KBM-7 (cell line): ENCODE results near the gene STARD13.
"Not testable (repeated sequence)": the region's sequence is repeated elsewhere in the genome, so short reads cannot be mapped to it uniquely, and the experiment has no call there.

Experiments
- DNase-seq: peaks from one replicate; pipeline ENCODE4 v3.0.0-alpha.2; 2015
- in situ Hi-C: fragments of 300-500 bp; cut with MboI; formaldehyde crosslinking; loops from 2 replicates; pipeline ENCODE4 v1.14.3; 2020; ENCODE audit warnings: low sequenced_read_pairs, low pct_unique_long_range_greater_than_20kb, mixed read lengths

The STARD13 gene

DNA sequence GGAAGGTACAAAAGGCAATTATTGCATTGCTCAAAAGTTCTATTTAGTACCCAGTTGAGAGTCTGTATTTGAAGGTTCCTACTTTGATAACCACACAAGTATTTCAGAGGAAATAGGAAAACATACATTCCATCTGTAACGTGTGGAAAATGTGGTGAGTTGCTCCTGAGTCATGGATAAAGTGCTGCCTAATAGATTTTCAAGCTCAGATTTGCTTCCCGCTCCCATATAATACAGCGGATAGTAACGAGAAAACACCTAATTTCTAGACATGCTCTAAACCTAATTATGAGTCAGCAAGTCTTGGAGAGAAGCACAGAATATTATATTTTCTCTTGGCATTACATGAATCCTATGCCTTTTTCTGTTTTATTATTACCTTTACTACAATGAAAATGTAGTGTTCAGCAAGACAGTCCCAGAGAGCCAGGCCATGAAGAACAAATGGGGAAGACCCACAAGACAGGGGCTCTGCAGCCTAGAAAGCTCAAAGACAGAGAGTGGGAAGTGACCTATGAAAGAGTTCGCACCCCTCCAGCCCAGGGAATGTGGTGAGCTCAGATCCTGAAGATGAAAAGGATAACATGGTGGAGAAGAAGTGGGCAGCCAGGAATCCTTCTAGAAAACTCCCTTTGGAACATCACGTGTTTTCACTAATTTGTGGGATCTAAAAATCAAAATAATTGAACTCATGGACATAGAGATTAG, 116.1 kb downstream of the STARD13 start:
- in situ Hi-C loops = no loop called here
- no peak for DNase-seq

DNA sequence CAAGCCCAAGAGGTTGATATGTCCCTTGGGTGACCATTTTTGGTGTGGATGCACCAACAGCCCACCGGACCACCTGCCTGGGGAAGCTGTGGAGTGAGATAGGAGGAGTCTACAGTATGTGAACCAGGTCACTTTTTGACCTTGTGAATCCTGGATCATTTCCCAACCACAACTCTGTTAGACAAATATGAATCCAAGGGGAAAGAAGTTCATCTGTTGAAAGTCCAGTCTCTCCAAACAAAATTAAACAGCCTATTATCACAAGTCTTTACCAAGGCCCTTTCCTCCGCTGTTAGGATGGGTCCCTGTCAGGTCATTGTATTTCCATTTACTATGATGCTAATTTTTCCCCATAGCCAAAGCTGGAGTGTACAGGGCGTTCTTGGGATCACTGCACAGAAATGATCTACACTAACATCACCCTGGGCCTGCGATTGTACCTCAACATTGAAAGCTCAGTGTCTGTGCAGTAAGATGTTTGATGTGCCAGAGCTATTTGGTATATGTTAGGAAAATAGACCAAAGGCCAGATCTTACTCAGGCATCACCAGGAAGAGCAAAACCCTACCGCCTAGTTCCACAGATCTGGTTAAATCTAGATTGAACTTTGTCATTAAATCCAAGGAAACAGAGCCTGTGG, 117.1 kb downstream of the STARD13 start:
- DNase-seq = no peak
- in situ Hi-C loops = no loop called here

DNA sequence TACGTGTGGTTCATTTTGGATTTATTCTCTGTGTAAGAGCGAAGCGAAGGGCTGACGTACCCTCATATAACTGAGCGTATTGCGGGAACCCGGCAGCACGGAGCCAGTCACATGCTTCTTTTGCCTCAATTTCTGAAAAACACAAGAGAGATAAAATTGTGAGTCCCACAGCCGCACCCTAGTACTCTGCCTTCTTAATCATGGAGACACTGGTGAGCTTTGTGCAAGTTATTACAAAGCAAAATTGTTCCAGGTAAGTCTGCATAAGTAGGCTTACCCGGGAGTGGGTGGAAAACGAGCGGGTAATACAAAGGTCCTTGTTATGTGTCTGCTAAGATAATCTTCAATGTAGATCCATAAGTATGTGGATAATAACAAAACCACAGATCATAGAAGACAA, 118.1 kb downstream of the STARD13 start:
- no peak for DNase-seq
- in situ Hi-C loops = no loop called here

DNA sequence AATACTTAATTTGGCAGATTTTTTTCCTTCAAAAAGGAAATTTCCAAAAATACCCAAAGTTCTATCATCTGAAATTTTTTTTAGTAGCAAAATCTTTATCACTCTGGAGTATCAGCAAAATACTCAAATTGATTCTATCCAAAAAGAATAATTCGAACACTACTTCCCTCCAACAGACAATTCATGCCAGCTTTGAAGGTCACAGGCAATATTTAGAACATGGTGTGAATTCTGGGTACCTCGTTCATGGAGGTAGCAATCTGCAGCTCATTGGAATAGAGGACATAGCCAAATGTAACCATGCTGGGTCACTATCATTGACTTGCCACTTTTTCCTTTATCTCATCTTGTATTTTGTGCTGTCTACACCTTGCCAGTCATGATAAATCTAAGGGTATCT, 119.8 kb downstream of the STARD13 start:
- in situ Hi-C loops = no loop called here
- no peak for DNase-seq

DNA sequence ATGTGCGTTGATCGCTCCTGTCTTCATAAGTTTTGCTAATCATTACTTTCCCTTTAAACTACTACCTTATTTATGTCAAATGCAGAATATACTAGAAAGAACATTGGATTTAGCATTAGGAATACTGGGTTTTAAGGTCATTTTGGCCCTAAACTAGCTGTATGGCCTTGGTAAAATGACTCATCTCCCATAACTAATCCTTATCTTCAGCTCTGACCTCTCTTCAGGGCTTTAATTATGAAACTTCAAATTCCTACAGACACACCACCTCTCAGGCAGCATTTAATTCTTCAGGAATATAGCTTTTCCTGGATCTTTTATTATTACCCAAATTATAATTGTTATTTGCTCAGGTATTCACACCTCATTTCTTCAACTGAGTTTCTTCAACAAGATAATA, 121.2 kb downstream of the STARD13 start:
- in situ Hi-C loops = no loop called here
- no peak for DNase-seq

DNA sequence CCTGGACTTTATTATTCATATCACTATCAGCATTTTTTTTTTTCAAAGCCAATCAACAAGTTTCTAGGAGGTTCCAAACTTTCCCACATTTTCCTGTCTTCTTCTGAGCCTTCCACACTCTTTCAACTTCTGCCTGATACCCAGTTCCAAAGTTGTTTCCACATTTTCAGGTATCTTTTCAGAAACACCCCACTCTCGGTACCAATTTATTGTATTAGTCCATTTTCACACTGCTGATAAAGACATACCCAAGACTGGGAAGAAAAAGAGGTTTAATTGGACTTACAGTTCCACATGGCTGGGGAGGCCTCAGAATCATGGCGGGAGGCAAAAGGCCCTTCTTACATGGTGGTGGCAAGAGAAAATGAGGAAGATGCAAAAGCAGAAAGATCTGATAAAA, 122.8 kb downstream of the STARD13 start:
- DNase-seq, in situ Hi-C loops: not testable (repeated sequence)

DNA sequence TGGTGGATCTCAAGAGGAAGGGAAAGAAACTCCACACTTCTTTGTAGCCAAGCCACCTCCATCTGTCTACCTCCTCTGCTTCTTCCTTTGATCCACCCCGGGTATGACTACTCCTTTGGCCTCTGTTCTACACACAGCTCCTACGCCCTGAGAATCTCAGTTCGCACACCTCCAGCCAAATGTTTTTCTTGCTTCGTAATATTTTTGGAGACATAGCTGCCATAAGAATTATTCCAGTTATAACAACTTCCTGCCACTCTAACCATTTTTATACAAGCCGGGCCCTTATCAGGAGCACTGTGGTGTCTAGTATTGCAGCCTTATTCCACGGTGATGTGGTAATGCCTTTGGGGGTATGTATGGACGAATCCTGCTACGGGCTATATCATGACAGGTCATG, 126.7 kb downstream of the STARD13 start:
- in situ Hi-C loops = no loop called here
- DNase-seq = no peak

DNA sequence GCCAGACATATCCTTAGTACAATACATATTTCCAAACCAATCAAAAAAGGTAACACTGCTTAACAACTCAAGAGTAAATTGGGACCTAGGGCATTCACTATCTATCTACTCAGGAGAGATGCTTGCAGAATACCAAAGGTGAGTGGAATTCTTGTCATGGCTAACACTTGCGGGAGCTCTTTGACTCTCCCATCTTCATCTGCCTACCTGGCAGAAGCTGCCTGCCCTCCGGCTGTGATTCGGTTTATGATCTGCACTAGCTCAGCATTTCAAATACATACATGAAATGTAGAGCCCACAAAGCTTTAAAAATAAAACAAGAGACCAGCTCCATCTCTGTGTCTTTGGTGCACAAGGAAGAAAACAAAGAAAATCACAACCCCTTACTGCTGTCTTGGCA, 127.3 kb downstream of the STARD13 start:
- no peak for DNase-seq
- in situ Hi-C loops = no loop called here

DNA sequence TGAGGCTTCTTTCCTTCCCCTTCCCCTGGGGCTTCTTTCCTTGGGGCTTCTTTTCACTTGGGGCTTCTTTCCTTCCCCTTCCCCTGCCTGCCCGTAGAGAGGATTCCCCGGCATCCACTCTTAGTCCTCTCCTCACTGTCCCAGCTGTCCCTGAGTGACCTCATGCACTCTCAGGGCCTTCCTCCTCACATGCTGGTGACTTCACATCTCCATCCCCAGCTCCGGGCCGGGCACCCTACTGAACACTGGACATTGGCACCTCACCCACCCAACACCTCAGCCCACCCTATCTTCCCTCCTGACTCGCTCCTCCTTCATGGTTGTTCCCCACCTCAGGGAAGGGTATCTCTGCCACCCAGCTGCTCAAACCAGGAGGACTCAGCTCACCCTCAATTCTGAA, 130.6 kb downstream of the STARD13 start:
- DNase-seq = no peak
- in situ Hi-C loops = no loop called here

DNA sequence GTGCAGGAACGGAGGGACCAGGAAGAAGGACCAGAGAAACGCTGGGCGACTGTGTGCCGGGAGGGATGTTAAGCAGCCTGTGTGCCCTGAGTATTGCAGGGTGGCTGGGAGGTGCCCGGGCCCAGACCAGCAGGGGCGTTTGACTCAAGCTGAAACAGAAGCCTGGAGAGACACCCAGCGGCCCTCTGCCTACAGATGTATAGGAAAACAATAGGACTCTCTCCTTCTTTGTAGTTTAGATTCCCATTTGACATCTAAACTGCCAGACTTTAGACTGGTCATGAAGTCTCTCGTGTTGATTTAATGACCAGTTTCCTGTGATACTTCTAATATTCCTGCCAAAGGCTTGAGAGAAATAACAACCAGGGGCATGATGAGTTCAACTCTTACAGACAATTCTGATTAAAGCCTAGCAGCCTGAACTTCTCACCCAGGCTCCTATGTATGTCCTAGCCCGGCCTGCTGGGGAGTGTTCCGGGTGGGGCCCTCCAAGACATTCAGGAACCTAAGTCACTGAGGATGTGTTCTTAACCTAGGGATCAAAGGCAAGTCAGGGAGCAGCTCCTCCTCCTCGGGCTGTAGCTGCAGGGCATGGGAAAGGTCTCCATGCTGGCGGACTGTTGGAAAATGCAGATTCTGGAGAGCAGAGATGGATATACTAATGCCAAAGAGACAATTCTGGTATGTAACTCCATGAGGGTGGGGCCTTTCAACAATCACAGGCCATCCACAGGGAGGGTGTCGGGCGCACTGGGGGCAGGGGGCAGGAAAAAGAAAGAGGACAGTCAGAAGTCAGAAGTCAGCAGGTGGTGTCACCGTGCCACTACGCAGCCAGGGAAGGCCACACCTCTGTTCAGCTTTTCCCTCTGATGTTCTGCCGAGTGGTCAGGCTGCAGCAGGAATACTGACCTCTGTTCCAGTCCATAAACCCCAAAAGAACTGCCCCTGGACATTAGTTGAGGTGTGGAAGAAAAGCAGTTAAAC, 131.8 kb downstream of the STARD13 start:
- in situ Hi-C loops = no loop called here
- no peak for DNase-seq

DNA sequence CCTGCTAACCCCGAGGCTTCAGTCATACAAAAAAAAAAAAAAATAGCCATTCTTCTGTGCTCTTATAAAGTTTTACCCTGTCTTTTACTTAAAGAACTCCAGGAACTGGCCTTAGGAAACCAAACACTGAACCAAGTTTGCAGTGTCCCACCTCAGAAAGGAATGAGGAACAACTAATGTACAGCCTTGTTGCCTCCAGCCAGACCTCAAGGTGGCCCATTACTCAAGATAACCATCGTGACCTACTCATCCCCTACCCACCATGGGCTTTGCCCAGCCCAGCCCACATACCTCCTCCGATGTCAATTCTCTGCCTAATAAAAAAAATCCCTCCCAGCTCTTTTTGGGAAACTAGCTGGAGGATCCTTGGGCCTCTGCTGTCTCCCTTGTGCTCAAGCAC, 133.2 kb downstream of the STARD13 start:
- in situ Hi-C loops = no loop called here

DNA sequence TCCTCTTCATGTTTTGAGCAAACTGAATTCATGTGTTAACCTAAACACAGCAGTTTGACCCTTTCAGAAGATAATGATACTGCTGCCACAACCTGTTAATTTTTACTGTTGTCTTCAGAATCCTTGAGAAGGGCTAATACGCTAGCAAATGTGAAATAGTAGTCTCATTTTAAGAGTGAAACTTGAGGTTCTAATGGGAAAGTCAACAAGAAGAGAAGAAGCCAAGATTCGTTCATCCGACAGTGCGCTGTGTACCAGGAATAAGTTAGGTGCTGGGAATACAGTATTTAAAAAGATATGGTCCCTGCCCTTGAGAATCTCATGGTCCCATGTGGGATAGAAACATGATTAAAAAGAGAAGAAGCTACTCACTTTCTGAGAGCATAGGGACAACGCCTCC, 134.9 kb downstream of the STARD13 start:
- in situ Hi-C loops = no loop called here
- no peak for DNase-seq

More for the DNA sequence above, 133.2 kb downstream of the STARD13 start:
- no peak for DNase-seq

DNA sequence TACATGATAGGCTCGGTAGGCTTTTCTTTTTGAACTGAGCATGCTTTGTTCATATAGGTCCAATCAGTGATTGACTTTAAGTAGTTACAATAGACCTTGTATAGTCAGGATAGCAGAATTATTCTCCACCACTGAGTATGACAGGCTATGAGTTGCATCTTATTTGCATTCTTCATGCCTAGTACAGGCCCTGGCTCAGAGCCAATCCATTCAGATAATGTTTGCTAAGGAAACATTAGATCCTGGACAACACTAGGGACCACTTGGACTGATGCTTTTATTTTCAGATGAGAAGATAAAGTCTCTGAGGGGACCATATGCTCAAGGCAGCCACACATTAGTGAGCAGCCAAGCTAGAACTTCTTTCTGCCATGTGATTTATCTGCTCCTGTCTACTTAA, 135.4 kb downstream of the STARD13 start:
- no peak for DNase-seq
- in situ Hi-C loops = no loop called here

DNA sequence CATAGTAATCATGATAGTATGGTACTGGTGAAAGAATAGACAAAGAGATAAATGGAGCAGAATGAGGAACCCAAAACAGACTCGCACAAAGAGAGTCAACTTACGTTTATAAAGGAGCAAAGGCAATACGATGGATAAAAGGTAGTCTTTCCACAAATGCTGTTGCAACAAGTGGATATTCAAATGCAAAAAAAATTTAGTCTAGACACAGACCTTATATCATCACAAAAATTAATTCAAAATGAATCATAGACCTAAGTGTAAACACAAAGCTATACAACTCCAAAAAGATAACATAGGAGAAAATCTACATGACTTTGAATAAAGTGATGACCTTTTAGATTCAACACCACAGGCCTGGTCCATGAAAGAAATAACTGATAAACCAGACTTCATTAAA, 137.7 kb downstream of the STARD13 start:
- in situ Hi-C loops = no loop called here
- no peak for DNase-seq

DNA sequence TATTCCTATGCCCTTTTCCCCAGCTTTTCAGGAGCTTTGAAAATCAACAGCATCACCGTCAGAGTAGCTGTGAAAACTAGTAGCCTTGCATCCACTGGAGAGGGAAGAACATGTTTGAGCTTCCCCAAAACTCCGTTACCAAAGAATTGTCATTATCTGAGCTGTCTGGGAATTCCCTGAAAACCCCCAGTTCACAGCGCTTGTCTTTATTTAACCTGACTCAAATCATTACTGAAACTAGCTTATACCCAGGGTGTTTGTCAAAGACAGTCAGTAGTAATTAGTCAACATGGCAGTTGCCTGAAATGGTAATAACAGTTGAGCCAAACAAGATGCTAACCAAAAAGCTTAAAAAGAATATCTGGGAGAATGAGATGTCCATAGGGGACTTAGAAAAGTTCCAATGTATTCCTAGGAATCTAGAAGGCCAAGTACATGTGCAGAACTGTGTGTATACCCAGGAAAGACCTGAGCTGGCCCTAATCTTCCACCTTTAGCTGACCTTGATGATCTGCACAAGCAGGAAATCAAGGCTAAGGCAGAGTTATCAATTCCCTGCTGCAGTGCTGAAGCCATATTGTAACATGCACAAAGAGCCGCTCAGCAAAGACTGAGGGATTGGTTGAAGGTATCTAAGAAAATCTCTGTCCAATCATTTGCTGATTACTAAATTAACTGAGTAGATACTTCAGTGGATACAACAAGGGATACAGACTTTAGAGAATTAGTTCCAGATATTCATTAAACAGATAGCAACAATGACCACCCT, 138.5 kb downstream of the STARD13 start:
- in situ Hi-C loops = no loop called here
- DNase-seq = no peak

DNA sequence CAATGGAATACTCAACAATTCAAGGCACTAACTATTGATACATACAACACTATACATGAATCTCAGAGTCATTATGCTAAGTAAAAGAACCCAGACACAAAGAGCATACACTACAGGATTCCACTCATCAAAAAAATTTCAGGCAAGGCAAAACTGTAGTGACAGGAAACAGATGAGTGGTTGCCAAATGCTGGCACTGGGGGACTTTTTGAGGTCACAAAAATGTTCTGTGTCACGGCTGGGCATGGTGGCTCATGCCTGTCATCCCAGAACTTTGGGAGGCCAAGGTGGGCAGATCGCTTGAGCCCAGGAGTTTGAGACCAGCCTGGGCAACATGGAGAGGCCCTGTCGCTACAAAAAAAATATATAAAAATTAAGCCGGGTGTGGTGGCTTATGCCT, 139.9 kb downstream of the STARD13 start:
- in situ Hi-C loops = no loop called here
- no peak for DNase-seq

DNA sequence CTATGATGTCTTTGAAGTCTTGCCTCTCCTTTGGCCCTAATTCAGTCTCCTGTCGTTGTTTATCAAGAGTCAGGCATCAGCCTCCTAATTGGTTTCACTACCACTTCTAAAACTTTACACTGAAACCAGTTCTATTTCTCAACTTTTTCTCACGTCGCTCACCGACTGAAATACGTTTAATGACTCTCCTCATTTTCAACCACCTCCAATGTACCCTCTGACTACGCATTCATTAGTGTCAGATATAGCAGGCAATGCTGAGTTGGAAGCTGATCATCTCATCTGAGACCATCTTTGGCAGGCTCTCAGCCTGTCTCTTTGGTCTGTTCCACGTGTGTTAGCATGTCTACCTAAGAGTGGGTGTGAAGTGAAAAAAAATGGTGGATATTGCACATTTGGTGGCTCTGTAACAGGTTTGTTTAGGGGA, 141.2 kb downstream of the STARD13 start:
- DNase-seq = no peak
- in situ Hi-C loops = no loop called here

DNA sequence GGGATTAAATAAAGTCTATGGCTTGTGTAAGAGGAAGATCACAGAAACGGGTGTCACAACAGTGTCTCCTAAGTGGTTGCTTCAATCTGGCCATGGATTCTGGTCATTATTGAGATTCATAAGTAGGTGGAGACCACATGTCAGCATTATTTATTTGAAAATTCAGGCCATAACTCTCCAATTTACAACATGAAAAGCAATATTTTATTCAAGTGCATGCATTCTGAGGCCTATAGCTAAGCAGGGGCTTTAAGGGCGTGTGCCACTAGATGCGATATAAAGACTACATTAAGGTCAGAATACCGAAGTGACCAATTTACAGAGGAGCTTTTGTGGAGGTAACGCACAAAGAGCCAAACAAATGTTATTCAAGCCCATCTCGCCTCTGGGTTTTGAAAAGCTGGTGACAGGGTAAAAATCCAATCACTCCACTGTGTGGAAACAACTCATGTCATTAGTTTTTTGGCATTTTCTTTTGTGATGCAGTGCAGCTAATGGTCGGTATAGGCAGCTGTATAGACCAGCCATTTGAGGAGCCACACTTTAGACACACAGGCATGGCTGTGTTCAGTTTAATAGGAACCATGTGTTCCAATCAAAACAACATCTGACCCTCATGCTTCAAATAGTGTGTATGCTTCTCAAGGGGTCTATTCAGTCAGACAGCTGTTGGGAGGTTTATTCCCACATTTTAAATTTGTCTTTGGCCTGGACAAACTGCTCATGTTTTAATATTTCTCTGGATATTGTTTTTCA, 145.6 kb downstream of the STARD13 start:
- in situ Hi-C loops = no loop called here
- DNase-seq = no peak

DNA sequence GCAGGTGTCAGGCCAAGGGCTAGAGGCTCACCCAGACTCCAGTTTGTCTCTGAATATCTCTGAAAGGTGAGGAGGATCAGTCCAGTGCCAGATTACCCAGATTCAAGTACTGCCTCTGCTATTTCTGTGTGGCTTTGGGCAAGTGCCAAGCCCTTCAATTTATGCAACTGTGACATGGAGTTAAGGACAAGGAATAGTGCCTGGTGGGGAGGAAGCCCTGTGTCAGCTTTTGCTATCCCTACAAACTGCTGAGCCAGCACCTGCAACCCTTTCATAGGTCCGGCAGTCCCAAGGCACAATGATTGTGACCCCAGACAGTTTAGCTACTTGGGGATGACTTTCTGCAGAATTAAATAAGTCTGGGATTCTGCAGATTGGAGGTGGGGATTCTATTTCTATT, 146.4 kb downstream of the STARD13 start:
- DNase-seq = no peak
- in situ Hi-C loops = no loop called here
